VCaP (cell line): Measurements from ENCODE around the gene IPP.
"Not testable (repeated sequence)": the region's sequence is repeated elsewhere in the genome, so short reads cannot be mapped to it uniquely, and the experiment has no call there.

Experiments used
- H3K27ac ChIP-seq: fragments of 450-650 bp; 2 replicates; pipeline ENCODE4 v1.5.1; 2017
- TF ChIP-seq, protein P1 (sequence below): fragments of 450-650 bp; conservative IDR thresholded peaks from 2 replicates; pipeline ENCODE4 v1.5.1; 2017; ENCODE audit warnings: mild to moderate bottlenecking, moderate library complexity

IPP gene

DNA sequence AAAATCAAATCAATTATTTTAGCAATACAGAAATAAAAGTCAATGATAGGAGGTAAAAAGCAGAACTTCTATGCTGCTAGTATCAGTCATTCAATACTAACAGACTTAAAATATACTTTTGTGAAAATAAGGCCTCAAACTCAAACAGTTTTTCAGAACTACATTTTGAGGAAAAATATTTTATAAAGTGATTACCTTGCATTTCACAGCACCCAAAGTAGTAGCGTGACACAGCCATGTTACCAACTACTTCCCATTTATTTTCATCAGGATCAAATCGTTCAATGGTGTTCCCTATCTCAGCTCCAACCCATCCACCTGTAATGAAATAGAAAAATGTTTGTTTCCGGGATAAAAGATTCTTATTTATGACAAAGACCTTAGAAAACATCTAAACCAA, 33.8 kb downstream of the IPP start:
- no peak overlapping the region for H3K27ac ChIP-seq
- TF ChIP-seq, protein P1, sequence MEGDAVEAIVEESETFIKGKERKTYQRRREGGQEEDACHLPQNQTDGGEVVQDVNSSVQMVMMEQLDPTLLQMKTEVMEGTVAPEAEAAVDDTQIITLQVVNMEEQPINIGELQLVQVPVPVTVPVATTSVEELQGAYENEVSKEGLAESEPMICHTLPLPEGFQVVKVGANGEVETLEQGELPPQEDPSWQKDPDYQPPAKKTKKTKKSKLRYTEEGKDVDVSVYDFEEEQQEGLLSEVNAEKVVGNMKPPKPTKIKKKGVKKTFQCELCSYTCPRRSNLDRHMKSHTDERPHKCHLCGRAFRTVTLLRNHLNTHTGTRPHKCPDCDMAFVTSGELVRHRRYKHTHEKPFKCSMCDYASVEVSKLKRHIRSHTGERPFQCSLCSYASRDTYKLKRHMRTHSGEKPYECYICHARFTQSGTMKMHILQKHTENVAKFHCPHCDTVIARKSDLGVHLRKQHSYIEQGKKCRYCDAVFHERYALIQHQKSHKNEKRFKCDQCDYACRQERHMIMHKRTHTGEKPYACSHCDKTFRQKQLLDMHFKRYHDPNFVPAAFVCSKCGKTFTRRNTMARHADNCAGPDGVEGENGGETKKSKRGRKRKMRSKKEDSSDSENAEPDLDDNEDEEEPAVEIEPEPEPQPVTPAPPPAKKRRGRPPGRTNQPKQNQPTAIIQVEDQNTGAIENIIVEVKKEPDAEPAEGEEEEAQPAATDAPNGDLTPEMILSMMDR, result no peak

DNA sequence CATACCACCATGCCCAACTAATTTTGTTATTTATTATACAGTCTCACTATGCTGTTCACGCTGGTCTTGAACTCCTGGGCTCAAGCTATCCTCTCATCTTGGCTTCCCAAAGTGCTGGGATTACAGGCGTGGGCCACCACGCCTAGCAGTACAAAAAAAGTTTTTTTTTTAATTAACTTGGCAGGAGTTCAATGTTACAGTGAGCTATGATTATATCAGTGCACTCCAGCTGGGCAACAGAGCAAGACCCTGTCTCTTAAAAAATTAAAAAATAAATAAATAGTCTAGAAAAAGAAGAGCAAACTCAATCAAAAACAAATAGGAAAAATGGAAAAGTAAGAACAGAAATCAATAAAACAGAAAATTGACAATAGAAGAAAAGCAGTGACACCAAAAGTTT, 36.7 kb downstream of the IPP start:
- H3K27ac ChIP-seq, result no peak overlapping the region
- TF ChIP-seq, protein P1, result no peak

DNA sequence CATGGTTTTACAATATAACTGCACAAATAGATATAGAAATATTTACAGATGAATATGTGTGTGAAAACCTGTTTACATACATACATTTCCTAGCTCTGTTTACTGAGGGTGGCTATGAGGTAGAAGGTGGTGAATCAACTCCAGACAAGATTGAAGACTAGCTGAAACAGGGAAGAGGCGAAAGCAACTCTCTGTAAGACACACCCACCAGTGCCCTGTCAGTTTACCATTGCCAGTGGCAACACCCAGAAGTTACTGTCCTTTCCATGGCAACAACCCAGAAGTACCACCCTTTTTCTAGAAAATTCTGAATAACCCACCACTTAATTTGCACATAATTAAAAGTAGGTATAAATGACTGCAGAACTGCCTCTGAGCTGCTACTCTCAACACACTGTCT, 45.8 kb downstream of the IPP start:
- no peak overlapping the region for H3K27ac ChIP-seq
- TF ChIP-seq, protein P1, result no peak

DNA sequence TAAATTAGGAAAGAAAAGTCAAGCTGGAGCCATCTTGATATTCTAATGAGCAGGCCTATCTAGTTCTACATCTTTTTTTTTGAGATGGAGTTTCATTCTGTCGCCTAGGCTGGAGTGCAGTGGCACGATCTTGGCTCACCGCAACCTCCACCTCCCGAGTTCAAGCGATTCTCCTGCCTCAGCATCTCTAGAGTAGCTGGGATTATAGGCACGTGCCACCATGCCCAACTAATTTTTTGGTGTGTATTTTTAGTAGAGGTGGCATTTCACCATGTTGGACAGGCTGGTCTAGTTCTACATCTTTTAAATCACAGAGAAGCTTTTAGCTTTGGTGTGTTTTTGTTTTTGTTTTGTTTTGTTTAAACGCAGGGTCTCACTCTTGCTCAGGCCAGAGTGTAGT, 55.6 kb downstream of the IPP start:
- TF ChIP-seq, protein P1, result no peak
- no peak overlapping the region for H3K27ac ChIP-seq

DNA sequence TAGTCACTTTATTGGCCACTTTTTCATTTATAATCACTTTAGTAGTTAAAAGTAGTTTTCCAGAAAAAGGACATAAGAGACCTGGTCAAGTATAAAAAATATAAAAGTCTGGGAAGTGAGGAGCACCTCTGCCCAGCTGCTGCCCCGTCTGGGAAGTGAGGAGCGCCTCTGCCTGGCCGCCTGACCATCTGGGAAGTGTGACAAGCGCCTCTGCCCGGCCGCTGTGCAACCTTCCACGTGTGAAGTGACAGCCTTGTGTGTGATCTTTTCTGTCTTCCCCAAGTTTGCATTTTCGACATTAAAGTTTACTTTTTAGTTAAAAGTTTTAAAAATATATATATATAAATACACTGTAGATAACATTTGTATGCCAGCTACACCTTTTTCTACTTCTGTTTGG, 56.6 kb downstream of the IPP start:
- not testable (repeated sequence) for H3K27ac ChIP-seq

DNA sequence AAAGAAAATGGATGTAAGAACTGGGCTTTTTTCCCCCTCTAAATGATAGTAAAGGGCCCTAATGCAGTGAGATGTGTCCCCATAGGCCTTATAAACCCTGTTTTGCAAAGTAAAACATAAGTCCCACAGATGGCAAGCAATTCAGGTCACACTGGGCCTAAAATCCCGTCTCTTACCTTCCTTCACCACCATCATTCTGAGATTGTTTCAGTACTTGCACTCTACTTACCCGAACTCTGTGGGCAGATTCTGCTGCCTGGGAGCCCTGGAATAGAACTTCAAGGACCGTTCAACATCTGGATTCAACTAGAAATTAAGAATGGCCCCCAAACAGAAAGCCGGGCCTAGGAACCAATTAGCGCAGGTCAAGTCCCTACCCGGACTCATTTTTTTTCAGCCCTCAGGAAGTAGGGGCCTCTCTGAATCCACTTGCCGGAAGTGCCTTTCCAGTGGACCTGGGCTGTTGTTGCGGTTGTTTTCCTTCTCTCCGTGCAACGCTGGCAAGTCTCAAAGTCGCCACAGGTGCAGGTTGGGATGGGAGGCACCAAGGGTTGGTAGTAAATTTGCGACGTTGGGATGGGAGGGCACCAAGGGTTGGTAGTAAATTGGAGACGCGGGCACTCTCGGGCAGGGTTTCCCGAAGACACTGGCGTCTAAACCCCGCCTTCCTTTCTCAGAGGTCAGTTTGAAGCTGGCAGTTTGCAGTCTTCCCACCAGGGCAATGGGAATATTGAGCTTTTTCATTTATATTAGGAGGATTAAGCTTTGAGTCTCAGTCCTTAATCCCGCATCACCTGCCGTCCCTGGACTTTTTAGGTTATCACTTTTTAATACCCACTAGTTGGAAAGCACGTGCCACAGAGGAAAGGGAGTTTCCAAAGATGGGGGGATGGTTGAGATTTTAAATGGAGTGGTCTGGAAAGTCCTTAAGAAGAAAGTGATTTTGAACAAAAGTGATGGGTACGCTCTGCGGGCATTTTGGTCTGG, 62.4 kb downstream of the IPP start, which contains the start of gene TMEM69:
Gene TMEM69, plus strand, starts transcription at position 428 of the 987 bp plus-strand sequence. CDS start 2,888 bp downstream, outside the sequence.
- peak within 1 kb of the TSS; percentile 96 for H3K27ac ChIP-seq
- TF ChIP-seq, protein P1, result no peak

DNA sequence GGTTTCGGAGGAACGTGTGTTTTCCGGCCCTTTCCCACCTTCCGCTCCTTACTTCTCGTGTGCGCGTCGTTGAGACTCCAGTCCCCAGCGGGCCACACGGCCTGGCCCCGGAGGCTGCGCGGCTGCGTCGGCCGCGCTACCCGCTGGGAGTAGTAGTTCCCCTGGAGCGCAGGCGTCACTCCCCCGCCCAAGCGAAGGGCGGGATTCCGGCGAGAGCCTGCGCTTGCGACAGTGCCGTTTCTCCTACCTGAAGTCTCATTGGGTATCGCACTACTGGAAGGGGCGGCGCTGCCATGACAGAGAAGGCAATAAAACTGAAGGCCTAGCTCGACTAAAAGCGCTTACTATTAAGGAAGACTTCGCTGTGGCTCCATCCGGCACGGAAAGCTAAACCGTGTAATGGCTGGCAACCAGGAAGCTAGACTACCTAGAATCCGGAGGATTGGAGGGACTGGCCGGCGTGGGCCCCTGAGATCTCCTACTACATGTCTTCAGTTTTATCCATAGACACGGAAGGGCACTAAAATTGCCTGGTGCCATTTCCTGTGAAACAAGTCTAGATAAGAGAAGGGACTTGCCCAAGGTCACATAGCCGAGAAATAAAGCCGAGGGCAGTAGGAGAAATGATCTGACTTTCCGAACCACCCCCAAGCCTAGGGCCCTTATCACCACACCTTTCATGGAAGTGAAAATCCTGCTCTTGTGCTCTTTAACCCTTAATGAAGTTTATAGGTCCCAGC, 63.3 kb downstream of the IPP start:
- TF ChIP-seq, protein P1, result no peak
- peak overlapping the region; percentile 96 for H3K27ac ChIP-seq
